Stimulated activated CD4-positive, alpha-beta T cell treated with anti-CD3 and anti-CD28 coated beads, Interleukin-4, amount 100 ng/mL, for 4 hours (primary cell): ENCODE data around the gene ATP10A.

Experiments
- DNase-seq, 2 experiments: peaks; one replicate each; pipeline ENCODE4 v3.0.0-alpha.2; 2020

The ATP10A gene

GRCh38 chr15:25863111-25863967 lies at the start of gene ATP10A:
Gene ATP10A (minus strand): TSS chr15:25863327. CDS start chr15:25863096, 231 bp downstream.
- peak; percentile 45 to 61 for DNase-seq

GRCh38 chr15:25912035-25912434 lies 48.9 kb upstream of the ATP10A start:
- no peak for DNase-seq

DNA sequence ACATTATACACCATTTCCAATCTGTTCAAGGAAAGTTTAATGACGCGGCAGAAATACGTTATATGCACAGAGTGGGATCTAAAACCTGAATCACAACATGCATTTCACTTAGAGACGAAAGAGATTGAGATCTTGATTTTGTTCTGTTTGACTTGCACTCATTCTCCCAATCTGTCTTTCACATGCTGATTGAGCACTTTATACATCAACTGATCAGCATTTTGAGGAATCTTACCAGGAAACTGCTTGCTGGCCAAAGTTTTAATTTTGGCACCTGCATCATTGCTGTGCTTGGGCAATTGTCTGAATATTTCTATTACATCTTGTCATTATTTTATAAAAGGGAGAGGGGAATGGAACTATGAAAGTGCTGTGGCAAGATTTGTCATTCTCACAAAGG lies 47.7 kb upstream of the ATP10A start:
- DNase-seq, result no peak

DNA sequence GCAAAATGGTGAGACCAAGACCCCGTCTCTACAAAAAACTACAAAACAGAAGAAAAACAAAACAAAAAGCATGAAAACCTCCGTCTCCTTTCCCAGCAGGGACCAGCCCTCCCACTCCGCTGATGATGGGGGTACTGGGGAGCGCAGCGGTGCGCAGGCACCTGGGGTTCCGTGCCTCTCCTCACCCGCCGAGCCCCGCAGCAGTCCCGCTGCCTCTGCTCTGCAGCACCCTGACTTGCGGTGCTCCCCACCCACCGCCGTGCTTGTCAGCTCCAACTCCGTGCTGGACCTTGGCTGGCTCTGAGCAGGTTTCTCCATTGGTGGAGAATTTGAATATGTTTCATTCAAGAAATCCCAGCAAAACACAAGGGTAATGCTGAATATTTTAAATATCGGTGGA lies 46.7 kb upstream of the ATP10A start:
- no peak for DNase-seq

GRCh38 chr15:25909325-25909724 lies 46.2 kb upstream of the ATP10A start:
- DNase-seq, result no peak

- DNase-seq, result peak in 1 of 2 experiments; percentile 33
Measured at GRCh38 chr15:25905140-25905539, 42.0 kb upstream of the ATP10A start.

DNA sequence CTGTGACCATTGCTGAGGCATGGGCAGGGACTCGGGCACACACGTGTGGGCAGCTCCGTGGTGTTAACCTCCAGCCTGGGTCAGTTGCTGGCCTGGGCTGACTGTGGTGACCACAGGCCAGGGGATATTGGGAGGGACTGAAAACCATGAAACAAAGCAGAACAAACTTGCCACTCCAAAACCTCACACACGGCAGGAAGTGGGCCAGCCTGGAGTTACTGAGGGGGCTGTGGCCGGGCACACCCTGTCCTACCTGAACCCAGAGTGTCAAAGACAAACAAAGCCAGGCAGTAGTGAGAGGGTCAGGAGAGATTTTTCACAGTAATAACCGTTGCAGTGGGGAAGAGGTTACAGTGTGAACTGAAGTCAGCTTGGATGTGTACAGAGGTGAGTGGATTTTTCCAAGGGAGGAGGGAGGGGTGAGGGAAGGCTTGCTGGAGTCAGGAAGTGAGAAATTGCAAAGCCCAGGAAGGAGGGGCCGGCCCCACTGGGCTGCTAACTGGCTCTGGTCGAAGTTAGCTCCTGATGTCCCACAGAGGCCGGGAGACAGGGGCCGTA lies 40.0 kb upstream of the ATP10A start:
- DNase-seq, result no peak

DNA sequence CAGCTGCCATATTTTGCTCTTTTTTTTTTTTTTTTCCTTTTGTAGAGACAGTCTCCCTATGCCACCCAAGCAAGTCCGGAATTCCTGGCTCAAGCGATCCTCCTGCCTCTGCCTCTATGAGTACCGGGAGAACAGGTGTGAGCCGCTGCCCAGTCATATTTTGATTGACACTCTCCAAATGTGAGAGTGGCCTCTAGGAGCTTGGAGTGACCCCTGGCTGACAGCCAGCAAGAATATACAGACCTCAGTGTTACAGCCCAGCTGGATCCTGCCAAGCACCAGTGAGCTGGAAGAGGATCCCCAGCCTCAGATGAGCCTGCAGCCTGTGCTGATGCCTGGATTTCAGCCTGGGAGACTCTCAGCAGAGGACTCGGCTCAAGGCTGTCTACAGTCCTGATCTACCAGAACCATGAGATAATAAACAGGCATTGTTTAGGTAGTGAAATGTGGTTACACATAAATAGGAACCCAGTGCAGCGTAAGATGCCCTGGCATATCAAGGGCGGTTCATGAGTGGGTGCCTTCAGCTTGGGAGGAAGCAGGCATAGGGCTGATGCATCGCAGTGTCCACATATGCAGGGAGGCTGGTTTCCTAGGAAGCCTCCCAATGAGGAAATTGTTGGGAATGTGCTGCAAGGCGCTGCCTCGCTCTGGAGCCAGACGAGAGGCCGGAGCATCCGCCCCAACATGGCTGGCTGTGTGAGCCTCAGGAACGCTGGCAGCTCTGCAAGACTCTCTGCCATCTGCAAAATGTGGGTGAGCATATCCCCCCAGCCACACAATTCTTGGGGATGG lies 38.9 kb upstream of the ATP10A start:
- no peak for DNase-seq

DNA sequence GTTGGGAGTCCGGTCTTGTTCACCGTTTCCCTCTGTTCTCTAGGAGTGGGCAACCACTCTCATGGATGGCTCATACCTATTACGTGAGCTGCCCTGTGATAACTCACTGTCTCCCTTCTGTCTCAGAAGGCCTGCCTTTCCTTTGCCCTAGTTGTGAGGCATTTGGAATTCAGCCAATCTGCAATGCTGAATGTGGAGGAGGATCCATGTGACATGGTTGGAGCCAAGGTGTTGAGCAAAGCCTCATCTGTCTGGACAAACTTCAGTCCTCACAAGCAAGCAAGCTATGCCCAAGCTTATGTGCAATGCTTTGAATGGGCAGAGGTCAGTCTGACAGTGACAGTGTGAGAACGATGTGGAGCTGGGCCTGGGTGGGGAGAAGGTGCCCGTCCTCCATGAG lies 37.8 kb upstream of the ATP10A start:
- no peak for DNase-seq

- no peak for DNase-seq
Measured at GRCh38 chr15:25900431-25900830, 37.3 kb upstream of the ATP10A start.

DNA sequence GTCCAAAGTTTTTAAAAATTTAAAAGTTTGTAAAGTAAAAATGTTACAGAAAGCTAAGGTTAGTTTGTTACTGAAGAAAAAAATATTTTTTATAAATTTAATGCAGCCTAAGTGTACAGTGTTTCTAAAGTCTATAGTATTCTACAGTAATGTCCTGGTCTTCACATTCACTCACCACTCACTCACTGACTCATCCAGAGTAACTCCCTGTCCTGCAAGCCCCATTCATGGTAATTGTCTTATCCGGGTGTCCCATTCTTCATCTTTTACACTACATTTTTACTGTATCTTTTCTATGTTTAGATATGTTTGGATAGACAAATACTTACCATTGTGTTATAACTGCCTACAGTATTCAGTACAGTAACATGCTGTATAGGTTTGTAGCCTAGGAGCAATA lies 36.7 kb upstream of the ATP10A start:
- no peak for DNase-seq

- DNase-seq, result no peak
Measured at GRCh38 chr15:25897658-25898057, 34.5 kb upstream of the ATP10A start.

GRCh38 chr15:25894371-25894902 lies 31.3 kb upstream of the ATP10A start:
- DNase-seq, result no peak

DNA sequence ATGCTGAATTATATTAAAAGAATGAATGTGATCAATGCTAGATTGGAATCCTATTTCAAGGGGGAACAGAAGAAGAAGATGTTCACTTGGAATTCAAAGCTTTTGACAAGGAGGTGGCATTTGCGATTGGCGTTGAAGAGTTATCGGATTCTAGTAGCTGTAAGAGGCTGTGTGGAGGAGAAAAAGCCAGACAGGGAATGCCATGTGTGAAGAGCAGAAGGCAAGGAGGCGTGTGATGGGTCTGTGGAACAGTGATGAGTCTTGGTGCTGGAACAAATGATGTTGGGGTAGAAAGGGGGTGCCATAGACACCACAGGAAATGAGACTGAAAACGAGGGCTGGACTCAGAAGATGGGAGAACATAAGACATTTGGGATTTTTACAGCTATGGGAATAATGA lies 30.5 kb upstream of the ATP10A start:
- no peak for DNase-seq

DNA sequence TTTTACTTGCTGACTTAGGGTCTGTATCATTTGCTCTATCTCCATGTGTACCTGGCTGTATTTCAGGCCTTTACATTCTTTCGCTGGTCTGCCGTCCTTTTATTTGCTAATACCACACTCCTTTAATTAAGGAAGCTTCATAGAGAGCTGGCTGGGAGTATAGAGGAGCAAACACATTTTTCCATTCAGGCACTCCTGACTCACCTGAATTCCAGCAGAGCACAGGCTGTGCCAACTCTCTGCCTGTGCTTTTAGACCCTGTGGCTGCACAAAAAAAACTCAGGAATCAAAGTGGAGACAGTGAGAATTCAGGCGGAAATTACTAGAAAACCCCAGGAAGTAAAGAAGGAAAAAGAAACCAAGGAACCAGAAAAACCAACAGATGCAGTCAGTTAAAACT lies 29.0 kb upstream of the ATP10A start:
- no peak for DNase-seq

- no peak for DNase-seq
Measured at GRCh38 chr15:25891081-25891480, 28.0 kb upstream of the ATP10A start.

DNA sequence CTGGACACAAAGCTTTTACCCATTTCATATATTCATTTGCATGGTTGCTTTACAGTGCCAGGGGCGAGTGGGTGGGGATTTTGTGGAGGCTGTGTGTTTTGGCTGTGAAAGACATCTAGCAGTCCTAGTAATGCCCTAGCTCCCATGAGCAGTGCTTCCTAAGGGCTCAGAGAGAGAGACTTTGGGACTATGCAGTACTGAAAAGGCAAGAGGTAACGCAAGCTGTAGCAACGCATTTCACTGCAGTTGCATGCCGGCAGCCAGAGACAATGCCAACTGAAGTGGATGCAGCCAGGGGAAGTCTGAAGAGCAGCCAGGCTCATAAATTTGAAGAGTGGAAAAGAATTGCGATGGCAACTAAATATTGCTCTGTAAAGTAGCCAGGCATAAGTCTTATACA lies 27.4 kb upstream of the ATP10A start:
- no peak for DNase-seq

- DNase-seq, result no peak
Measured at GRCh38 chr15:25887870-25888269, 24.7 kb upstream of the ATP10A start.

- no peak for DNase-seq
Measured at GRCh38 chr15:25886498-25887140, 23.5 kb upstream of the ATP10A start.

GRCh38 chr15:25884370-25884769 lies 21.2 kb upstream of the ATP10A start:
- DNase-seq, result no peak

- no peak for DNase-seq
Measured at GRCh38 chr15:25883463-25884259, 20.5 kb upstream of the ATP10A start.

GRCh38 chr15:25882466-25882865 lies 19.3 kb upstream of the ATP10A start:
- no peak for DNase-seq
